GM12892 (cell line): Measurements from ENCODE around the gene APLNR.

Experiments used
- DNase-seq: peaks from one replicate; pipeline ENCODE4 v3.0.0; 2011; ENCODE audit not compliant: insufficient read length
- FAIRE-seq: peaks from 2 replicates; lab custom pipeline; 2011; peaks lifted over from hg19 to GRCh38; lab: Jason Lieb, UNC
- POLR2A ChIP-seq: IDR thresholded peaks from 2 replicates; pipeline ENCODE4 v1.6.1; 2011; ENCODE audit warnings: low read depth, low read length, control low read depth
- POLR2AphosphoS5 ChIP-seq: IDR thresholded peaks from 2 replicates; pipeline ENCODE4 v1.6.1; 2011; ENCODE audit warnings: low read depth, low read length, control low read depth
- TAF1 ChIP-seq: IDR thresholded peaks from 2 replicates; pipeline ENCODE4 v1.6.1; 2011; ENCODE audit warnings: low read depth, mild to moderate bottlenecking, control low read depth, low read length, borderline replicate concordance

Gene APLNR

GRCh38 chr11:57269571-57270021, 32.5 kb upstream of the APLNR start:
- no peak for DNase-seq

GRCh38 chr11:57266157-57266556, 29.1 kb upstream of the APLNR start:
- TF ChIP-seq POLR2A (no peak), POLR2AphosphoS5 (no peak)
- no peak for DNase-seq
- FAIRE-seq, result no peak

More at GRCh38 chr11:57269571-57270021, 32.5 kb upstream of the APLNR start:
- TF ChIP-seq POLR2AphosphoS5, result no peak
- no peak for TF ChIP-seq POLR2A
- no peak for TF ChIP-seq TAF1
- FAIRE-seq, result no peak

- TF ChIP-seq TAF1 (no peak), POLR2A (no peak), POLR2AphosphoS5 (no peak)
- no peak for FAIRE-seq
- DNase-seq, result no peak
These were observed 26.3 kb upstream of the APLNR start for GRCh38 chr11:57263351-57263750.

GRCh38 chr11:57262157-57262556, 25.1 kb upstream of the APLNR start:
- FAIRE-seq (no peak), DNase-seq (no peak)
- TF ChIP-seq TAF1, result no peak
- no peak for TF ChIP-seq POLR2AphosphoS5
- TF ChIP-seq POLR2A, result no peak

GRCh38 chr11:57260937-57261783, 24.1 kb upstream of the APLNR start:
- DNase-seq (no peak), FAIRE-seq (no peak)
- TF ChIP-seq POLR2AphosphoS5, result no peak
- TF ChIP-seq TAF1, result no peak
- no peak for TF ChIP-seq POLR2A

GRCh38 chr11:57256119-57256518, 19.1 kb upstream of the APLNR start:
- FAIRE-seq, result no peak
- TF ChIP-seq POLR2A (no peak), POLR2AphosphoS5 (no peak), TAF1 (no peak)
- no peak for DNase-seq

- TF ChIP-seq POLR2A, result no peak
- no peak for TF ChIP-seq TAF1
- TF ChIP-seq POLR2AphosphoS5, result no peak
- DNase-seq (no peak), FAIRE-seq (no peak)
These were observed 18.6 kb upstream of the APLNR start for GRCh38 chr11:57255618-57256017.

- FAIRE-seq (no peak), DNase-seq (no peak)
- TF ChIP-seq TAF1 (no peak), POLR2AphosphoS5 (no peak), POLR2A (no peak)
These were observed 17.6 kb upstream of the APLNR start for GRCh38 chr11:57254631-57255030.

- TF ChIP-seq POLR2A, result no peak
- TF ChIP-seq POLR2AphosphoS5, result no peak
- no peak for TF ChIP-seq TAF1
- no peak for DNase-seq
- FAIRE-seq, result no peak
These were observed 14.5 kb upstream of the APLNR start for GRCh38 chr11:57251491-57252104.

- TF ChIP-seq POLR2A, result no peak
- TF ChIP-seq TAF1, result no peak
- TF ChIP-seq POLR2AphosphoS5, result no peak
- DNase-seq, result no peak
- FAIRE-seq, result no peak
These were observed 14.0 kb upstream of the APLNR start for GRCh38 chr11:57251037-57251436.

- DNase-seq (no peak), FAIRE-seq (no peak)
These were observed 12.6 kb upstream of the APLNR start for GRCh38 chr11:57249384-57250319.

More at GRCh38 chr11:57249384-57250319, 12.6 kb upstream of the APLNR start:
- TF ChIP-seq POLR2A (no peak), TAF1 (no peak), POLR2AphosphoS5 (no peak)
